Thoracic aorta (tissue), 2 donors: ENCODE data around the gene TAAR2. TPM values are rescaled to one million over a fixed set of nuclear protein-coding genes. Genes with fewer than 3 reads are reported as not detected.

ENCODE experiments used
- ATAC-seq: fragments of 150-250 bp; one replicate; pipeline ENCODE4 v1.8.0; 2017; ENCODE audit warnings: low read depth; ENCODE audit not compliant: insufficient number of reproducible peaks, low FRiP score
- DNase-seq: peaks from one replicate; pipeline ENCODE4 v3.0.0-alpha.2; 2020; ENCODE audit warnings: low spot score
- H3K27ac ChIP-seq, 2 donors: fragments of 200-600 bp; sonication (generic); 1 replicate in 1 of 2; 2 replicates in 1 of 2; pipeline ENCODE4 v1.5.1; 2016; ENCODE audit warnings: mild to moderate bottlenecking in 2 of 2, moderate library complexity in 2 of 2
- H3K27me3 ChIP-seq: fragments of 200-600 bp; sonication (generic); replicated peaks from 2 replicates; pipeline ENCODE4 v1.6.0; 2016; ENCODE audit warnings: mild to moderate bottlenecking; ENCODE audit not compliant: insufficient read depth
- H3K36me3 ChIP-seq: fragments of 200-600 bp; sonication (generic); one replicate; pipeline ENCODE4 v1.5.1; 2016
- H3K4me1 ChIP-seq, 2 donors: fragments of 200-600 bp; sonication (generic); 1 replicate in 1 of 2; 2 replicates in 1 of 2; pipeline versions ENCODE4 v1.5.1 to v1.6.0; 2016; ENCODE audit warnings: low read depth in 2 of 2, mild to moderate bottlenecking in 1 of 2; ENCODE audit not compliant: control insufficient read depth in 1 of 2
- H3K4me3 ChIP-seq: fragments of 200-600 bp; sonication (generic); 2 replicates; pipeline ENCODE4 v1.5.1; 2016; ENCODE audit warnings: mild to moderate bottlenecking
- H3K9me3 ChIP-seq: fragments of 200-600 bp; sonication (generic); 2 replicates; pipeline ENCODE4 v1.5.1; 2016
- CTCF ChIP-seq: fragments of 200-600 bp; sonication (generic); IDR thresholded peaks from one replicate; pipeline ENCODE4 v1.5.1; 2019; ENCODE audit warnings: antibody characterized with exemption
- total RNA-seq, 2 donors: library from RNA; depleted of rRNA; stranded (reverse); fragments of >200 nt; gene quantifications; one replicate each; pipeline versions ENCODE4 v1.1.0 to v1.2.3, GENCODE V29; 2016

Gene TAAR2
- total RNA-seq, 2 donors from 2014 or later: not detected

GRCh38 chr6:132587424-132587823 is 36.7 kb downstream of the TAAR2 start:
- DNase-seq: no peak
- ATAC-seq: no peak
- no peaks in the 10 kb centered on the region for H3K27me3 ChIP-seq
- H3K27ac ChIP-seq: no peak overlapping the region
- no peak for TF ChIP-seq CTCF
- H3K4me1 ChIP-seq: no peaks in the 10 kb centered on the region
- no peak overlapping the region for H3K4me3 ChIP-seq
- H3K36me3 ChIP-seq: no peaks in the 10 kb centered on the region
- no peaks in the 10 kb centered on the region for H3K9me3 ChIP-seq

- H3K27ac ChIP-seq: no peak overlapping the region
- no peaks in the 10 kb centered on the region for H3K4me1 ChIP-seq
- H3K27me3 ChIP-seq: no peaks in the 10 kb centered on the region
- H3K4me3 ChIP-seq: no peak overlapping the region
- DNase-seq: no peak
- no peaks in the 10 kb centered on the region for H3K9me3 ChIP-seq
- ATAC-seq: no peak
- TF ChIP-seq CTCF: no peak
- H3K36me3 ChIP-seq: no peaks in the 10 kb centered on the region
Measured at GRCh38 chr6:132584698-132585097, 39.4 kb downstream of the TAAR2 start.

GRCh38 chr6:132571774-132572173 is 52.3 kb downstream of the TAAR2 start:
- Histone ChIP-seq H3K27ac (no peak overlapping the region), H3K4me3 (no peak overlapping the region), H3K4me1 (no peaks in the 10 kb centered on the region), H3K9me3 (no peaks in the 10 kb centered on the region), H3K36me3 (no peaks in the 10 kb centered on the region), H3K27me3 (no peaks in the 10 kb centered on the region)
- no peak for TF ChIP-seq CTCF
- no peak for ATAC-seq
- DNase-seq: no peak

GRCh38 chr6:132570221-132570777 is 53.8 kb downstream of the TAAR2 start, which contains the start of gene TAAR6:
TAAR6 (plus strand) TSS chr6:132570322; CDS start chr6:132570322, 0 bp downstream.
- Histone ChIP-seq H3K9me3 (no peaks in the 10 kb centered on the region), H3K36me3 (no peaks in the 10 kb centered on the region), H3K4me1 (no peaks in the 10 kb centered on the region), H3K4me3 (no peak within 1 kb of the TSS), H3K27me3 (no peaks in the 10 kb centered on the region), H3K27ac (no peak within 1 kb of the TSS)
- DNase-seq: no peak
- TF ChIP-seq CTCF: no peak
- no peak for ATAC-seq

GRCh38 chr6:132569170-132569569 is 54.9 kb downstream of the TAAR2 start:
- H3K27ac ChIP-seq: no peak overlapping the region

More at GRCh38 chr6:132569170-132569569, 54.9 kb downstream of the TAAR2 start:
- Histone ChIP-seq H3K4me1 (no peaks in the 10 kb centered on the region), H3K36me3 (no peaks in the 10 kb centered on the region), H3K27me3 (no peaks in the 10 kb centered on the region), H3K9me3 (no peaks in the 10 kb centered on the region), H3K4me3 (no peak overlapping the region)
- TF ChIP-seq CTCF: no peak
- DNase-seq (no peak), ATAC-seq (no peak)
